Natural killer cell (primary cell): ENCODE data around the gene TSPAN12. TPM values are rescaled to one million over a fixed set of nuclear protein-coding genes. Genes with fewer than 3 reads are reported as not detected.

Experiments
- ATAC-seq, 3 donors: fragments of 150-1000 bp in 2 of 3; fragments of 200-7000 bp in 1 of 3; cut with Tn5 transposase; 1 replicate in 1 of 3; 2 replicates in 2 of 3; pipeline ENCODE4 v1.10.0; 2021; ENCODE audit warnings: mild to moderate bottlenecking in 2 of 3, moderate library complexity in 2 of 3
- DNase-seq, 2 donors: peaks; one replicate each; pipeline versions ENCODE4 v3.0.0 to v3.0.0-alpha.2; 2013 to 2021; ENCODE audit warnings: mixed read lengths in 1 of 2
- H3K27ac ChIP-seq: one replicate; pipeline ENCODE4 v1.5.1; 2013; ENCODE audit warnings: mild to moderate bottlenecking, low read length
- H3K27me3 ChIP-seq: one replicate; pipeline ENCODE4 v1.6.1; 2013; ENCODE audit warnings: low read length; ENCODE audit not compliant: control insufficient read depth, insufficient read depth
- H3K36me3 ChIP-seq: one replicate; pipeline ENCODE4 v1.6.1; 2013; ENCODE audit warnings: low read length; ENCODE audit not compliant: control insufficient read depth, insufficient read depth
- H3K4me1 ChIP-seq: one replicate; pipeline ENCODE4 v1.6.1; 2013; ENCODE audit warnings: low read length; ENCODE audit not compliant: control insufficient read depth, insufficient read depth
- H3K4me3 ChIP-seq: one replicate; pipeline ENCODE4 v1.5.1; 2013; ENCODE audit warnings: low read length
- H3K9me3 ChIP-seq: one replicate; pipeline ENCODE4 v1.6.1; 2013; ENCODE audit warnings: low read length; ENCODE audit not compliant: control insufficient read depth, insufficient read depth
- H3K27ac Mint-ChIP-seq, 2 donors: one replicate each; pipeline ENCODE4 v1.8.0; 2022; ENCODE audit warnings: mild to moderate bottlenecking in 2 of 2, mixed read lengths in 2 of 2, moderate library complexity in 1 of 2
- H3K27me3 Mint-ChIP-seq, 2 donors: one replicate each; pipeline ENCODE4 v1.8.0; 2022; ENCODE audit warnings: low read depth in 2 of 2, mixed read lengths in 2 of 2
- H3K36me3 Mint-ChIP-seq: one replicate; pipeline ENCODE4 v1.8.0; 2022; ENCODE audit warnings: mixed read lengths
- H3K4me1 Mint-ChIP-seq, 2 donors: one replicate each; pipeline ENCODE4 v1.8.0; 2022; ENCODE audit warnings: mixed read lengths in 2 of 2
- H3K4me3 Mint-ChIP-seq: one replicate; pipeline ENCODE4 v1.8.0; 2022; ENCODE audit warnings: mild to moderate bottlenecking, moderate library complexity, mixed read lengths
- H3K9me3 Mint-ChIP-seq, 2 donors: one replicate each; pipeline ENCODE4 v1.8.0; 2022; ENCODE audit warnings: mixed read lengths in 2 of 2
- CTCF ChIP-seq: fragments of 200-600 bp; IDR thresholded peaks from one replicate; pipeline ENCODE4 v1.8.0; 2022; ENCODE audit warnings: antibody characterized with exemption
- WGBS: methylation state at CpG from one replicate; pipeline ENCODE4 v1.1.7; 2013; ENCODE audit warnings: missing lambda C conversion rate; ENCODE audit not compliant: insufficient coverage; 5-methylcytosine and 5-hydroxymethylcytosine counted together
- intact Hi-C: fragments of 100-400 bp; cut with micrococcal nuclease; formaldehyde crosslinking; loops from one replicate; pipeline ENCODE4 v1.14.2; 2022
- total RNA-seq, 4 donors: library from RNA; stranded (reverse); fragments of 120-200 nt in 1 of 4; gene quantifications; one replicate each; pipeline versions ENCODE4 v1.2.3 to v1.2.4, GENCODE V29; 2013 to 2022

Gene TSPAN12
- total RNA-seq, 3 donors from 2014 or later (not counting 1 experiment from before 2014, with no cell fraction given): not detected

- intact Hi-C loops: no loop called here
- no peak for TF ChIP-seq CTCF
- Mint-ChIP-seq H3K36me3 (no peaks in the 10 kb centered on the region), H3K27me3 (peaks cover 0 to 7% of the 10 kb centered on the region in 2 donors), H3K4me1 (no peaks in the 10 kb centered on the region), H3K9me3 (no peaks in the 10 kb centered on the region), H3K27ac (no peak overlapping the region), H3K4me3 (no peak overlapping the region)
- no peaks in the 10 kb centered on the region for H3K4me1 ChIP-seq
- no peak overlapping the region for H3K4me3 ChIP-seq
- ATAC-seq: no peak
- no peak for DNase-seq
- H3K9me3 ChIP-seq: no peaks in the 10 kb centered on the region
- H3K27me3 ChIP-seq: no peaks in the 10 kb centered on the region
- H3K36me3 ChIP-seq: no peaks in the 10 kb centered on the region
- WGBS: 88% methylated on average over 3 of the region's 4 CpGs
- H3K27ac ChIP-seq: no peak overlapping the region
Measured at GRCh38 chr7:120794106-120794729, 63.7 kb downstream of the TSPAN12 start.

- H3K4me1 Mint-ChIP-seq: no peaks in the 10 kb centered on the region
- no peak overlapping the region for H3K4me3 ChIP-seq
- no peak overlapping the region for H3K27ac ChIP-seq
- DNase-seq: no peak
- H3K36me3 Mint-ChIP-seq: no peaks in the 10 kb centered on the region
- H3K4me3 Mint-ChIP-seq: no peak overlapping the region
- intact Hi-C loops: no loop called here
- no peaks in the 10 kb centered on the region for H3K4me1 ChIP-seq
- H3K27me3 Mint-ChIP-seq: peaks cover 0 to 7% of the 10 kb centered on the region in 2 donors
- TF ChIP-seq CTCF: no peak
- no peaks in the 10 kb centered on the region for H3K9me3 Mint-ChIP-seq
- H3K27me3 ChIP-seq: no peaks in the 10 kb centered on the region
- 96% methylated on average over 2 of the region's 3 CpGs for WGBS
- no peak for ATAC-seq
- H3K36me3 ChIP-seq: no peaks in the 10 kb centered on the region
- no peak overlapping the region for H3K27ac Mint-ChIP-seq
- no peaks in the 10 kb centered on the region for H3K9me3 ChIP-seq
Measured at GRCh38 chr7:120793213-120793936, 64.6 kb downstream of the TSPAN12 start.

GRCh38 chr7:120792861-120793130 lies 65.1 kb downstream of the TSPAN12 start:
- no peak overlapping the region for H3K27ac ChIP-seq
- no peaks in the 10 kb centered on the region for H3K36me3 ChIP-seq
- 100% methylated on average over 2 of the region's 2 CpGs for WGBS
- Mint-ChIP-seq H3K4me1 (no peaks in the 10 kb centered on the region), H3K9me3 (no peaks in the 10 kb centered on the region), H3K4me3 (no peak overlapping the region), H3K27ac (no peak overlapping the region), H3K27me3 (peaks cover 0 to 7% of the 10 kb centered on the region in 2 donors), H3K36me3 (no peaks in the 10 kb centered on the region)
- intact Hi-C loops: no loop called here
- H3K4me3 ChIP-seq: no peak overlapping the region
- H3K27me3 ChIP-seq: no peaks in the 10 kb centered on the region
- DNase-seq: no peak
- no peak for ATAC-seq
- TF ChIP-seq CTCF: no peak
- no peaks in the 10 kb centered on the region for H3K4me1 ChIP-seq
- H3K9me3 ChIP-seq: no peaks in the 10 kb centered on the region
